Thoracic aorta (tissue), 2 donors: Measurements from ENCODE around the gene MLXIP. TPM values are rescaled to one million over a fixed set of nuclear protein-coding genes. Genes with fewer than 3 reads are reported as not detected.

Experiments
- ATAC-seq: fragments of 150-250 bp; one replicate; pipeline ENCODE4 v1.8.0; 2017; ENCODE audit warnings: low read depth; ENCODE audit not compliant: insufficient number of reproducible peaks, low FRiP score
- DNase-seq: peaks from one replicate; pipeline ENCODE4 v3.0.0-alpha.2; 2020; ENCODE audit warnings: low spot score
- H3K27ac ChIP-seq, 2 donors: fragments of 200-600 bp; sonication (generic); 1 replicate in 1 of 2; 2 replicates in 1 of 2; pipeline ENCODE4 v1.5.1; 2016; ENCODE audit warnings: mild to moderate bottlenecking in 2 of 2, moderate library complexity in 2 of 2
- H3K27me3 ChIP-seq: fragments of 200-600 bp; sonication (generic); replicated peaks from 2 replicates; pipeline ENCODE4 v1.6.0; 2016; ENCODE audit warnings: mild to moderate bottlenecking; ENCODE audit not compliant: insufficient read depth
- H3K36me3 ChIP-seq: fragments of 200-600 bp; sonication (generic); one replicate; pipeline ENCODE4 v1.5.1; 2016
- H3K4me1 ChIP-seq, 2 donors: fragments of 200-600 bp; sonication (generic); 1 replicate in 1 of 2; 2 replicates in 1 of 2; pipeline versions ENCODE4 v1.5.1 to v1.6.0; 2016; ENCODE audit warnings: low read depth in 2 of 2, mild to moderate bottlenecking in 1 of 2; ENCODE audit not compliant: control insufficient read depth in 1 of 2
- H3K4me3 ChIP-seq: fragments of 200-600 bp; sonication (generic); 2 replicates; pipeline ENCODE4 v1.5.1; 2016; ENCODE audit warnings: mild to moderate bottlenecking
- H3K9me3 ChIP-seq: fragments of 200-600 bp; sonication (generic); 2 replicates; pipeline ENCODE4 v1.5.1; 2016
- CTCF ChIP-seq: fragments of 200-600 bp; sonication (generic); IDR thresholded peaks from one replicate; pipeline ENCODE4 v1.5.1; 2019; ENCODE audit warnings: antibody characterized with exemption
- total RNA-seq, 2 donors: library from RNA; depleted of rRNA; stranded (reverse); fragments of >200 nt; gene quantifications; one replicate each; pipeline versions ENCODE4 v1.1.0 to v1.2.3, GENCODE V29; 2016

The MLXIP gene
- total RNA-seq, 2 donors from 2014 or later: 35.5 to 50.3 TPM

DNA sequence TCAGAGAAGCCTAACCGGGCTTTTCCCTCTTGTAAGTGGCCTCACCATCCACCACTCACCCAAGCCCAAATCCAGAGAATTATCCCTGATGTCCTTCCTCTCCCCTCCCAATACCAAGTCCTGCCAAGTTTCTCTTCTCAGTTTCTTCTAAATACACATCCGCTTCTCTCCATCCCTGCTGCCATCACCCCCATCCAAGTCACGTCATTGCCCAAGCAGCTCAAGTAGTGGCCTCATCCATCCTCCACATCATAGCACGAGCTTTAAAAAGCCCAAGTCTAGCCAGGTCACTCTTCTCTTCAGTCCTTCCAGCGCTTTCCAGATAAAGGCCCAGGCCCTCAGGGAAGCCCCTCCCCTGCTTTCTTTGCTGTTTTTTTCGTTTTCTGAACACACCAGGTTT is 70.1 kb downstream of the MLXIP start:
- Histone ChIP-seq H3K27me3 (no peaks in the 10 kb centered on the region), H3K27ac (no peak overlapping the region), H3K9me3 (no peaks in the 10 kb centered on the region), H3K4me3 (no peak overlapping the region), H3K4me1 (no peaks in the 10 kb centered on the region), H3K36me3 (no peaks in the 10 kb centered on the region)
- no peak for TF ChIP-seq CTCF
- no peak for DNase-seq
- no peak for ATAC-seq

DNA sequence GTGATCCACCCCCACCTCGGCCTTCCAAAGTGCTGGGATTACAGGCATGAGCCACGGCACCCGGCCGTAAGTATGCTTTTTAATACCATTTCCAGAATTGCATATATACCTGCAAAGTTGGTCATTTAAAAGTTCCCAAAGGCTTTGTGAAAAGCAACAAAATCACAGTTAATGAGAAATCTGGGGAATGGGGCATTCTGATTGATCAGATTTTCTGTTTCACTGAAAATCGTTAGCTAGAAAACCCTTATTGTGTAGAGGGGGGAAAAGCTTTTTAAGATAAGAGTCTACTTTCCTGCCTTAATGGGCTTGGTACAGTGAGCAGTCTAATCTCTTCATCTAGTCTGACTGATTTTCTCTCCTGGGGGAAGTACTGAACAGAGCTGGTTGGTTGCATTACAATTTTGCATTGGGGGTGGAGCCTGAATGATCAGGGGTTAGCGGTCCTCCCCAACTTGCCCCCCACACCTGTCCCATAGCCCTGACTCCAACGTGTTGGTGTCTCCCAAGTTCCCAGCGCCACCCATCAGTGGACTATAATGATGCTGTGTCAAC is 71.6 kb downstream of the MLXIP start:
- DNase-seq (no peak), ATAC-seq (no peak)
- Histone ChIP-seq H3K27ac (no peak overlapping the region), H3K4me1 (no peaks in the 10 kb centered on the region), H3K4me3 (no peak overlapping the region), H3K27me3 (no peaks in the 10 kb centered on the region), H3K9me3 (no peaks in the 10 kb centered on the region), H3K36me3 (no peaks in the 10 kb centered on the region)
- TF ChIP-seq CTCF: no peak

DNA sequence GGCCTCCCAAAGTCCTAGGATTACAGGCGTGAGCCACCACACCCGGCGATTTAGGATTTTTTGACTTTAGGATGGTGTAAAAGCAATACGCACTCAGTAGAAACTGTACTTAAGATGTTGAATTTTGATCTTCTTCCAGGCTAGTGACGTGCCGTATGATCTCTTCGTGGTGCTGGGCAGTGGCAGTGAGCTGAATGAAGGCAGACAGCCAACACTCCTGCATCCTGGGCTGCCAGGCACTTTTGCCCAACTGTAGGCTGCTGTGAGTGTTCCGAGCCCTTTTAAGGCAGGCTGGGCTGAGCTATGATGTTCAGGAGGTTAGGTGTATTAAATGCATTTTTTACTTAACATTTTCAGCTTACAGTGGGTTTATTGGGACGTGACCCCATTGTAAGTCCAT is 74.2 kb downstream of the MLXIP start:
- DNase-seq: no peak
- H3K4me3 ChIP-seq: no peak overlapping the region
- no peaks in the 10 kb centered on the region for H3K9me3 ChIP-seq
- H3K36me3 ChIP-seq: no peaks in the 10 kb centered on the region
- no peaks in the 10 kb centered on the region for H3K27me3 ChIP-seq
- no peak for ATAC-seq
- H3K4me1 ChIP-seq: no peaks in the 10 kb centered on the region
- no peak overlapping the region for H3K27ac ChIP-seq
- no peak for TF ChIP-seq CTCF

DNA sequence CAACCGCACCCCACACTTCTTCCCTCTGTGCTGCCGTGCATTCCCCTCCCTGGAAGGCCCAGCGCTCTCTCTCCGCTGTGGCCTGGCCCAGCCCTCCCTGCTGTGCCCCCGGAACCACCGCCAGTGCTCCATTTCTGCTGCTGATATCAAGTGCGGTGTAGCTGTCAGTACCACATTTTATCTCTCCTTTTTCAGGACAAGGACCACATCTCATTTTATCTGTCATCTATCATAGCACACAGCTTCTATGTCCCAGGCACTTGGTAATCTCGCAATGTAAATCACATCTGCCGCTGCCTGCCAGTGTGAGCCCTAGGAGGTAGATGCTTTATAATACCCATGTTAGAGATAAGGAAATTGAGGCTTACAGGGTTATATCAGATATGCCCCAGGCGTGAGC is 77.1 kb downstream of the MLXIP start:
- H3K27ac ChIP-seq: no peak overlapping the region
- no peak for TF ChIP-seq CTCF
- no peak for DNase-seq
- no peaks in the 10 kb centered on the region for H3K4me1 ChIP-seq
- no peaks in the 10 kb centered on the region for H3K27me3 ChIP-seq
- no peak for ATAC-seq
- no peaks in the 10 kb centered on the region for H3K9me3 ChIP-seq
- H3K4me3 ChIP-seq: no peak overlapping the region
- H3K36me3 ChIP-seq: no peaks in the 10 kb centered on the region

DNA sequence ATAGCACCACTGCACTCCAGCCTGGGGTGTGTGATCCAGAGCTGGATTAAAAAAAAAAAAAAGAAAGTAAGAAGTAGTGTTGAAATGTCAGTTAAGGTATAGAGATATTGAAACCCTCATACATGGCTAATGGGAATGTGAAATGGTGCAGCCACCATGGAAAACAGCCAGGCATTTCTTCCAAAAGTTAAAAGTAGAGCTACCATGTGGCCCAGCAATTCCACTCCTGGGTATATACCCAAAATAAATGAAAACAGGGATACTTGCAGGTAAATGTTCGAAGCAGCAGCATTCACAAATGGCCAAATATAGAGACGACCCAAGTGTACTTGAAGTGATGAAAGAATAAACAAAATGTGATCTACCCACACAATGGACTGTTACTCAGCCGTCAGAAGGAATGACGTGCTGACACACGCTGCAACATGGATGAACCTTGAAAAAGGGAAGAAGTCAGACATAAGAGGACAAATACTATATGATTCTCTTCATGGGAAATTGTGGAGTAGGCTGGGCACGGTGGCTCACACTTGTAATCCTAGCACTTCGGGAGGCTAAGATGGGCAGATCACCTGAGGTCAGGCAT is 80.2 kb downstream of the MLXIP start:
- no peak for ATAC-seq
- H3K27me3 ChIP-seq: no peaks in the 10 kb centered on the region
- DNase-seq: no peak
- H3K4me1 ChIP-seq: no peaks in the 10 kb centered on the region
- H3K9me3 ChIP-seq: no peaks in the 10 kb centered on the region
- no peak overlapping the region for H3K27ac ChIP-seq
- TF ChIP-seq CTCF: no peak
- H3K36me3 ChIP-seq: no peaks in the 10 kb centered on the region
- H3K4me3 ChIP-seq: no peak overlapping the region
